PC-9 (cell line): ENCODE measurements around the gene CPT1C. TPM values are rescaled to one million over a fixed set of nuclear protein-coding genes. Genes with fewer than 3 reads are reported as not detected.

Experiments used
- BruUV-seq: library from RNA; stranded (reverse); fragments of 400-500 nt; replicated peaks from 2 replicates; lab custom pipeline; 2021; lab: Mats Ljungman, UMichigan
- CTCF ChIA-PET: fragments of 300-600 bp; sonication (Branson Sonifier 250); formaldehyde crosslinking; loops from one replicate; lab custom pipeline; 2022; ENCODE audit warnings: antibody characterized with exemption; lab: Charles Lee
- POLR2A ChIA-PET: fragments of 300-600 bp; sonication (Branson Sonifier 250); formaldehyde crosslinking; loops from one replicate; lab custom pipeline; 2022; ENCODE audit warnings: antibody characterized with exemption; ENCODE audit not compliant: unreplicated experiment; lab: Charles Lee
- DNase-seq, 2 experiments: peaks; one replicate each; pipeline versions ENCODE4 v3.0.0 to v3.0.0-alpha.2; 2015 to 2022; ENCODE audit warnings: mixed read lengths in 1 of 2
- H2AFZ ChIP-seq: fragments of 200-600 bp; sonication (generic); 2 replicates; pipeline ENCODE4 v1.8.1; 2017; ENCODE audit warnings: antibody characterized with exemption
- H3F3A ChIP-seq: fragments of 200-600 bp; sonication (generic); 2 replicates; pipeline ENCODE4 v1.8.1; 2017; ENCODE audit warnings: antibody characterized with exemption, mild to moderate bottlenecking, low read depth; ENCODE audit not compliant: insufficient read depth
- H3K27ac ChIP-seq: fragments of 200-600 bp; sonication (generic); 2 replicates; pipeline ENCODE4 v1.6.1; 2016; ENCODE audit warnings: mixed run types
- H3K27me3 ChIP-seq: fragments of 200-600 bp; sonication (generic); 2 replicates; pipeline ENCODE4 v1.6.1; 2016; ENCODE audit warnings: low read depth, mixed run types; ENCODE audit not compliant: insufficient read depth
- H3K36me3 ChIP-seq: fragments of 200-600 bp; sonication (generic); 2 replicates; pipeline ENCODE4 v1.6.1; 2016; ENCODE audit warnings: low read depth, mixed run types
- H3K4me1 ChIP-seq: fragments of 200-600 bp; sonication (generic); replicated peaks from 2 replicates; pipeline ENCODE4 v1.6.1; 2016; ENCODE audit warnings: mixed run types; ENCODE audit not compliant: insufficient read depth
- H3K4me2 ChIP-seq: fragments of 200-600 bp; sonication (generic); 2 replicates; pipeline ENCODE4 v1.6.1; 2017; ENCODE audit warnings: mixed run types
- H3K4me3 ChIP-seq: fragments of 200-600 bp; sonication (generic); 2 replicates; pipeline ENCODE4 v1.6.1; 2016; ENCODE audit warnings: mixed run types
- H3K79me2 ChIP-seq: fragments of 200-600 bp; sonication (generic); 2 replicates; pipeline ENCODE4 v1.6.1; 2017; ENCODE audit warnings: low read depth, mixed run types
- H3K9me2 ChIP-seq: fragments of 200-600 bp; sonication (generic); 2 replicates; pipeline ENCODE4 v1.8.1; 2017; ENCODE audit warnings: mild to moderate bottlenecking; ENCODE audit not compliant: insufficient read depth
- H3K9me3 ChIP-seq: fragments of 200-600 bp; sonication (generic); 2 replicates; pipeline ENCODE4 v1.8.1; 2016; ENCODE audit warnings: low read depth; ENCODE audit not compliant: insufficient read depth
- H4K20me1 ChIP-seq: fragments of 200-600 bp; sonication (generic); 2 replicates; pipeline ENCODE4 v1.8.1; 2017; ENCODE audit not compliant: insufficient read depth
- CTCF ChIP-seq: fragments of 200-600 bp; sonication (generic); conservative IDR thresholded peaks from 2 replicates; pipeline ENCODE4 v1.6.1; 2017; ENCODE audit warnings: mixed run types, antibody characterized with exemption, mild to moderate bottlenecking, moderate library complexity
- EZH2 ChIP-seq: fragments of 200-600 bp; sonication (generic); IDR thresholded peaks from 2 replicates; pipeline ENCODE4 v1.8.0; 2017; ENCODE audit warnings: antibody characterized with exemption, low read depth
- intact Hi-C: fragments of 100-400 bp; cut with micrococcal nuclease; formaldehyde crosslinking; loops from one replicate; pipeline ENCODE4 v1.10.0; 2022; ENCODE audit not compliant: unreplicated experiment
- total RNA-seq: library from RNA; stranded (reverse); gene quantifications from 2 replicates; pipeline ENCODE4 v1.2.3, GENCODE V29; 2021

The CPT1C gene
- total RNA-seq, 1 experiment from 2014 or later, result 1.7 TPM

GRCh38 chr19:49684983-49685553 lies 5.8 kb upstream of the CPT1C start:
- Histone ChIP-seq H3F3A (peaks cover 74% of the 10 kb centered on the region; the same call in 1 of the 2 replicates), H3K27me3 (no peaks in the 10 kb centered on the region), H3K36me3 (peaks cover 45% of the 10 kb centered on the region), H3K9me2 (no peaks in the 10 kb centered on the region), H3K27ac (no peak overlapping the region), H3K79me2 (peaks cover 46% of the 10 kb centered on the region), H3K4me3 (no peak overlapping the region), H3K9me3 (no peaks in the 10 kb centered on the region), H2AFZ (no peak overlapping the region), H3K4me2 (no peak overlapping the region), H3K4me1 (0 out of 2 replicates have a peak, but pooled peaks cover 1% of the 10 kb centered on the region), H4K20me1 (peaks cover 94% of the 10 kb centered on the region)
- no TSS peak for BruUV-seq
- intact Hi-C loops, result no loop called here
- CTCF ChIA-PET, result interaction anchor here (0.5 to 0.7 kb wide), 3 partner anchors 86 to 235 kb away, joined by 3 to 9 read pairs (median 4); no protein-coding TSS in a partner anchor
- DNase-seq, result no peak
- TF ChIP-seq EZH2 (no peak), CTCF (no peak)
- POLR2A ChIA-PET, result no interaction called here

DNA sequence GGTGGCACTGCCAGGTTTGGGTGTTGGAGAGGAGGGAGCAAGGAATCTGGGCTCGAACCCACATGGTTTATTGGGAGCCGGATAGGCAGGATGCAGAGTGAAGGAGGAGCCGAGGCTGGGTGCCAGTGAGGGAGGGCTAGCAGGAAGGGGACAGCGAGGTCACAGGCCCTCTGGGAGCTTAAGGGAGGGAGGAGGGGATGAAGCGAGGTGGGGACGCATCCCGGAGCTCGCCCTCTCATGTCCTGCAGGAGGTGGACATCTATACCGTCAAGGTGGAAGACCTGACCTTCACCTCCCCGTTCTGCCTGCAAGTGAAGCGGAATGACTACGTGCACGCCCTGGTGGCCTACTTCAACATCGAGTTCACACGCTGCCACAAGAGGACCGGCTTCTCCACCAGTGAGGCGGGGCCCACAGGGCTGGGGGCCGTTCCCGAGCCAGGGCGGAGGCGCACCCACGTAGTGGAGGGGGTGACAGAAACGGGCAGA lies 5.0 kb upstream of the CPT1C start:
- H3K9me3 ChIP-seq, result no peaks in the 10 kb centered on the region
- CTCF ChIA-PET, result interaction anchor here (0.6 to 0.7 kb wide), 2 partner anchors 146 to 234 kb away, joined by 3 to 4 read pairs; no protein-coding TSS in a partner anchor
- no peaks in the 10 kb centered on the region for H3K4me1 ChIP-seq
- H2AFZ ChIP-seq, result no peak overlapping the region
- peaks cover 39% of the 10 kb centered on the region for H3K36me3 ChIP-seq
- no peaks in the 10 kb centered on the region for H3K27me3 ChIP-seq
- H3F3A ChIP-seq, result peaks cover 75% of the 10 kb centered on the region; the same call in 1 of the 2 replicates
- POLR2A ChIA-PET, result no interaction called here
- no peak overlapping the region for H3K4me3 ChIP-seq
- H3K4me2 ChIP-seq, result no peak overlapping the region
- H3K27ac ChIP-seq, result no peak overlapping the region
- DNase-seq, result no peak
- H4K20me1 ChIP-seq, result peaks cover 91% of the 10 kb centered on the region
- H3K79me2 ChIP-seq, result peaks cover 38% of the 10 kb centered on the region
- BruUV-seq, result no TSS peak
- no peaks in the 10 kb centered on the region for H3K9me2 ChIP-seq
- intact Hi-C loops, result no loop called here
- no peak for TF ChIP-seq EZH2
- TF ChIP-seq CTCF, result no peak

- POLR2A ChIA-PET, result no interaction called here
- Histone ChIP-seq H2AFZ (no peak overlapping the region), H3K4me2 (no peak overlapping the region), H3K27ac (no peak overlapping the region), H4K20me1 (peaks cover 84% of the 10 kb centered on the region), H3K27me3 (no peaks in the 10 kb centered on the region), H3K9me3 (no peaks in the 10 kb centered on the region), H3K4me1 (no peaks in the 10 kb centered on the region), H3K79me2 (peaks cover 32% of the 10 kb centered on the region), H3K36me3 (peaks cover 34% of the 10 kb centered on the region), H3K9me2 (no peaks in the 10 kb centered on the region), H3F3A (peaks cover 70% of the 10 kb centered on the region; the same call in 1 of the 2 replicates), H3K4me3 (no peak overlapping the region)
- no peak for TF ChIP-seq EZH2
- no peak for TF ChIP-seq CTCF
- no peak for DNase-seq
- intact Hi-C loops, result no loop called here
- CTCF ChIA-PET, result no interaction called here
- BruUV-seq, result no TSS peak
Measured at GRCh38 chr19:49686503-49687088, 4.3 kb upstream of the CPT1C start.
